ENCODE results near the gene OSBPL10. TPM values are rescaled to one million over a fixed set of nuclear protein-coding genes. Genes with fewer than 3 reads are reported as not detected.

The OSBPL10 gene
- total RNA-seq, 2 experiments from 2014 or later, result 65.7 to 170 TPM

- Histone ChIP-seq H3K27ac (ENCODE audit: low read depth, low read length, poor library complexity, severe bottlenecking) (peak overlapping the region; percentile 23), H3K4me2 (ENCODE audit: low read length) (peak overlapping the region; percentile 46), H4K20me1 (ENCODE audit: insufficient read depth, low read length) (0 out of 2 replicates have a peak, but pooled peaks cover 4% of the 10 kb centered on the region), H3K9me3 (ENCODE audit: low read length) (peaks cover 52% of the 10 kb centered on the region), H3K36me3 (ENCODE audit: insufficient read depth, low read length) (peaks cover 83% of the 10 kb centered on the region), H2AFZ (ENCODE audit: low read length) (no peak overlapping the region), H3K4me1 (ENCODE audit: insufficient read depth, low read length, poor library complexity, severe bottlenecking) (peaks cover 41% of the 10 kb centered on the region), H3K79me2 (ENCODE audit: insufficient read depth, low read depth, low read length) (peaks cover 46% of the 10 kb centered on the region), H3K9me2 (ENCODE audit: insufficient read depth, low read length) (no peaks in the 10 kb centered on the region), H3K4me3 (ENCODE audit: low read depth, low read length, poor library complexity, severe bottlenecking) (peak overlapping the region; percentile 15)
- intact Hi-C loops (cut with micrococcal nuclease; ENCODE audit: unreplicated experiment), result loop anchor here (10.0 kb wide), 1 partner anchor 261 kb away; no protein-coding TSS in a partner anchor
- no peak for TF ChIP-seq EZH2phosphoT487 (IDR thresholded peaks at IDR 0.05; ENCODE audit: borderline replicate concordance, low read depth, low read length)
- TF ChIP-seq CTCF (conservative IDR thresholded peaks at IDR 0.05; ENCODE audit: low read length), result no peak
- CTCF ChIA-PET (ENCODE audit: unreplicated experiment), result no interaction called here
- BruUV-seq (replicated peaks), result no TSS peak
- POLR2A ChIA-PET, result interaction anchor here (0.6 to 1.9 kb wide), 4 partner anchors 15 to 111 kb away, joined by 3 to 8 read pairs (median 4); no protein-coding TSS in a partner anchor
- DNase-seq (ENCODE audit: low spot score), result no peak
Observed at GRCh38 chr3:31985831-31986230, 4.8 kb upstream of the OSBPL10 start.

DNA sequence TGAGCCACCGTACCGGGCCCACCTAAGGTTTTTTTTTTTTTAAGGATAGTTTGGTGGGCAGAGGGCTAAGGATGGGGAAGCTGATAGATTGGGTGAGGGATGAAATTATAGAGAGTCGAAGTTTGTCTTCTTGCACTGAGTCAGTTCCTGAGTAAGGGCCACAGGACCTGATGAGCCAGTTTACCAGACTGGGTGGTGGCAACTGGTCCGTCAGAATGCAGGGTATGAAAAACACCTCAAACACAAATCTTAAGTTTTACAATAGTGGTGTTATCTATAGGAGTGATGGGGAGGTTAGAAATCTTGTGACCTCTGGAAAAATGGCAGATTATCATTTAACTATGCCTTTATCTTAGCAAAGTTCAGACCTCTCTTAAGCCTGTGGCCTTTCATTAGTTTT, 3.3 kb upstream of the OSBPL10 start:
- intact Hi-C loops (cut with micrococcal nuclease; ENCODE audit: unreplicated experiment), result loop anchor here (5.0 to 10.0 kb wide), 2 partner anchors 260 to 452 kb away; partner anchors contain the start of gene STT3B
- Histone ChIP-seq H3K4me1 (ENCODE audit: insufficient read depth, low read length, poor library complexity, severe bottlenecking) (peaks cover 45% of the 10 kb centered on the region), H3K27ac (ENCODE audit: low read depth, low read length, poor library complexity, severe bottlenecking) (no peak overlapping the region), H4K20me1 (ENCODE audit: insufficient read depth, low read length) (0 out of 2 replicates have a peak, but pooled peaks cover 4% of the 10 kb centered on the region), H3K36me3 (ENCODE audit: insufficient read depth, low read length) (peaks cover 68% of the 10 kb centered on the region), H3K9me2 (ENCODE audit: insufficient read depth, low read length) (no peaks in the 10 kb centered on the region), H2AFZ (ENCODE audit: low read length) (no peak overlapping the region), H3K4me2 (ENCODE audit: low read length) (peak overlapping the region; percentile 98), H3K79me2 (ENCODE audit: insufficient read depth, low read depth, low read length) (peaks cover 59% of the 10 kb centered on the region), H3K9me3 (ENCODE audit: low read length) (peaks cover 38% of the 10 kb centered on the region), H3K4me3 (ENCODE audit: low read depth, low read length, poor library complexity, severe bottlenecking) (no peak overlapping the region)
- ChIA-PET CTCF (ENCODE audit: unreplicated experiment) (no interaction called here), POLR2A (interaction anchor here (1.4 to 2.1 kb wide), 2 partner anchors 17 to 42 kb away, joined by 4 to 6 read pairs; no protein-coding TSS in a partner anchor)
- no TSS peak for BruUV-seq (replicated peaks)
- TF ChIP-seq CTCF (conservative IDR thresholded peaks at IDR 0.05; ENCODE audit: low read length) (no peak), EZH2phosphoT487 (IDR thresholded peaks at IDR 0.05; ENCODE audit: borderline replicate concordance, low read depth, low read length) (no peak)
- no peak for DNase-seq (ENCODE audit: low spot score)
